GM04504 (cell line): ENCODE measurements around the gene HPS1.

Experiments used
- DNase-seq: peaks from one replicate; pipeline ENCODE4 v3.0.0-alpha.2; 2012; ENCODE audit warnings: low read depth

Gene HPS1

DNA sequence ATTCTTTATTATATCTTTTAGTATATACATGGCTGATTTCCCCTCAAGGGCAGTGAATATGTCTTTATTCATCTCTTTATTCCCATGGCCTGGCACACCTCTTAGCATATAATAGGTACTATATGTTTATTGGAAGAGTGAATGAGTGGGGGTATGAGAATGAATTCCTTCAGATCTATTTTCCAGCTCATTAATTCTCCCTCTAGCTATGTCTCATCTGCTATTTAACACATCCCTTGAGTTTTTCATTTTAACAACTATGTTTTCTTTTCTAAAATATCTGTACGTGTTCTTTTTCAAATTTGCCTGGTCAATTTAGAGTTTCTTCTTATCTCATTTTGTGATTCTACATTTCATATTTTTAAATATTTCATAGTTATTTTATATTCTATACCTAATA lies 14.4 kb downstream of the HPS1 start:
- no peak for DNase-seq

GRCh38 chr10:98431016-98431415 lies 15.7 kb downstream of the HPS1 start:
- DNase-seq: no peak

DNA sequence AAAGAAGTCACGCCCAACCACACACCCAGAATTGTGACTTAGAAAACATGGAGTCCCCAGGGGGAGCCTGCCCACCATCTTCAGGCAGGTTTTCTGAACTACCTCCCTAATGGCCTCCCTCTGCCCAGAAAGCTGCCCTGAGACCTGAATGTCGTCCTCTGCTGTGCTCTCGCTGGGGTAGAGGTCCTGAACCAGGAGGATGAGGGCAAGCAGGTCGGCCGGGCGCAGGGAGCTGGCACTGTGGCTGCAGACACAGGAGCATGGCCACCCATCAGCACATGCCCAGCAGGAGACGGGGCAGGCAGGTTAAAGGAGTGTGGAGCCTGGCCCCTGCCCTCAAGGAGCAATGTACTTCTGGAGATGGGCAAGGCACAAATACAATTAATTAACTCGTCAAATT lies 16.3 kb downstream of the HPS1 start:
- no peak for DNase-seq

DNA sequence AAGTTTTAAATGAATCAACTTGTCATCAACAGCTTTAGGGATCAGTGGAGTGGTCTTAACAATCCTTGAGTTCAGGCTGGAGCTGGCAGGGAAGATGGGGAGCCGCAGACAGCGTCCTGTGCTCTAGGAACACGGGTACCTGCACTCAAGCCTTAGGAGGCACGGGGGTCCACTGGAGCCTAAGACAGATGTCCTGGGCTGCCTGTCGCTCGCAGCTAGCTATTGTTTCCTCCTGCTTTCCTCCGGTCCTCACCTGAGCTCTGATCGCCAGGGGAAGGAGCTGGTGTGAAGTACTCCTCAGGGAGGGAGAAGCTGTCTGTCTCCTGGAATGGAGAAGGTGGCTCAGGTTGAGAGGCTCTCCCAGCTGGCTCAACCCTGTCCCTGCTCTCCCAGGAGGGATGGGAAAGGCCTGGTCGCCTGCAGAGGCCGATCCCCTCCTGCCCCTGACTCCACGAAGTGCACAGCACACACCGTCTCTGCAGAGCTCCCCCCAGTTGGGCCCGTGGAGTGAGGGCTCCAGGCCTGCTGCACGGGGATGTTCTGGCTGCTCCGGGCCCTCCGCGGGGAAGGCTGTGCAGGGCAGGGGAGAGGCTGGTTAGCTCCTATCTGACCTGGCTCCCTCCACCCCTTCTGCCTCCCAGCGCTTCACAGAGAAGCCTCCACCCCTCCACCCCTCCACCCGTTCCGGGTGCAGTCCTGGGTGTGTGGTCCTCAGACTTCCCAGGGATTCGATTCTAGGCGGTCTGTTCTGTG lies 17.2 kb downstream of the HPS1 start:
- DNase-seq: no peak

DNA sequence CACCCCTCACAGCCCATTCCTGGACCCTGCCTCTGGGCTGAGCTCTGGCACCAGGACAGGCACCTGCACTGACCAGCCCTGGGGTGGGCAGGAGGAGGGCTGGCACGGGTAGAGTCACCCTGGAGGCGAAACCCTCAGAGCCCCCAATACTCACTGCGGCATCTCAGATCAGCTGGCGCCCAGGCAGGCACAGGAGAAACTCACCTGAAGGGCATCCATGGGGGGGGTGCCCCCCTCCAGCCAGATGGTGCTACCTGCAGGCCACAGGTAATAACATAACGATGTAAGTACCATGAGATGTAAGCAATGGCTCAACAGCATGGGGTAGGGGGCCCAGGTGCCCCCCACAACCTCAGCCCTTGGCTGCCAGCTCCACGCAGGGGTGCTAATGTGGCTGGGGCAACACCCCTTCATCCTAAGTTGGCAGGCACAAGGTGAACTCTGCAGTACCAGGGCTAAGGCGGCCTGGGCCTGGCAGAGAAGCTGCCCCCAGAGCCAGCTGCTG lies 19.7 kb downstream of the HPS1 start:
- DNase-seq: no peak

DNA sequence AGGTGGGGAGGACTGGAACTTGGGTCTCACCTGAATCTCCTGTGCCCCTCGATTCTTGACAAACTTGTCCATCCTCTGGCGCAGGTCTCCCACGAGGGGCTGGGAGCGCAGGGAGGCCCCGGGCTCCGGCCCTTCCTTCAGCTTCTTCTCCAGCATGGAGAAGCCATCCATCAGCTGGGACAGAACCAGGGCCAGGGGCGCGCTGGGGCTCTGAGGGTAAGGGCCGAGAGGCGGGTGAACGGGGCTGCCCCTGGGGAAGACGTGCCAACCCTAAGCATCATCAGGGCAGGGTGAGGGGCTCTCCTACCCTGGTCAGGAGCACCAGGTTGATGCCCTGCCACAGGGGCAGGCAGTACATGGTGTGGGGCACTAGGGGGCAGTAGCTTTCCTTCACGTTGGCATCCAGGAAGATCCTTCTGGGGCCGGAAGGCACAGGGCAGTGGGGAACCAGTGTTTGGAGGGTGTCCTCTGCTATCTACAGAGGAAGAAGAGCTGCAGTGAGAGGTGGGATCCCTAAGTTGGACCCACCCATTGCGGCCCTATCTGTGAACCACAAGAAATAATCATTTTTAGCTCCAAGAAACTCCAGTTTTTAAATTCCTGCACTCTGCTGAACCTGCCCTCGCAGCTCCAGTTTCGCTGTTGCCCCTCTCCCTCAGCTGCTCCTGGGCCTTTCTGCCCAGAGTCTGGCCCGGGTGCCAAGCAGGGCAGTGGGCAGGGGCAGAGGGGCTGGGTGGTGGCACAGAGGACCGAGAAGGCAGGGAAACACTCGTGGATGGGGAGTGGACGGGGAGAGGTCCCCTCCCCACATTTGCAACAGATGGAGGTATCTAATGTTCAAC lies 21.0 kb downstream of the HPS1 start:
- DNase-seq: no peak

DNA sequence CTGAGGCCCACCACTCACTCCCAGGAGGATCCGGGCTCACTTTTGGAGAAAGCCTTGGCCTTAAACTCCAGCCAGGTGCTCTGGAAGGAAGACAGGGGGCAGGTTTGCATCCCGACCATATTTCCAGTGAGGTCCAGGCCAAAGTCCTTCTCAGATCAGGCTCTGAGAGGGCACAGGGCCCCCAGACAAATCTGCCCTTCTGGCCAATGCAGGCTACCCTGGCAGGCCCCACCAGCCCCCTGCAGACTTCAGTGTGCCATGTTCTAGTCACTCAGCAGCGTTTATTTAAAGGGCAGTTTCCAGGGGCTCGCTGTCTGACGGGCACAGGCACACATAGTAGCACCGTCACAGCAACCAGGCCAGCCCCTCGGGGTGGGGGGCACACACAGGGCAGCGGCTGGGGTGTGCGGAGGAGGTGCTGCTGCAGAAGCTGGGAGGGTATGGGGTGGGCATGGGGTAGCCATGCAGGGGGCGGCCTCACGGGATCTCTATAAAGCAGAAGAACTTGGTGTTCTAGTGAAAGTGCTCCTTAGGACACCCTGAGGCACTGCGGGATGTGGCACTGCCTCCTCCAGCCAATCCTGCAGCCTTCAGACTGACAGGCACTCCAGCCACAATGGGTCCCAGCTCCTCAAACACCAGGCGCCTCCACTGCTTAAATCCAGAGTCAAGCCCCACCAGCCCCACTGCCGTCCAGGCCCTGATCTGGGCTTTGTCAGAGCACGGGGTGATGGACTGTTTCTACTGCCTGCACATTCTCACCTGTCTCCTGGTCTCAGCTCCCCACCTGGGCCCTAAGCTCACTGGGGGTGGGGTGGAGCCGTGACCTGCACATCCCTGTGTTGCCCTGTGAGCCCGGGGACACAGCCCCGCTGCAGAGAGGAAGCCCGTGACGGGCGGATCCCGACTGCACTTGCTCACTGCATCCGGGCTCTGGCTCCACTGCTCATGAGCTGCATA lies 22.2 kb downstream of the HPS1 start:
- no peak for DNase-seq

GRCh38 chr10:98423691-98424120 lies 23.0 kb downstream of the HPS1 start:
- no peak for DNase-seq

GRCh38 chr10:98422182-98422581 lies 24.6 kb downstream of the HPS1 start:
- DNase-seq: no peak

DNA sequence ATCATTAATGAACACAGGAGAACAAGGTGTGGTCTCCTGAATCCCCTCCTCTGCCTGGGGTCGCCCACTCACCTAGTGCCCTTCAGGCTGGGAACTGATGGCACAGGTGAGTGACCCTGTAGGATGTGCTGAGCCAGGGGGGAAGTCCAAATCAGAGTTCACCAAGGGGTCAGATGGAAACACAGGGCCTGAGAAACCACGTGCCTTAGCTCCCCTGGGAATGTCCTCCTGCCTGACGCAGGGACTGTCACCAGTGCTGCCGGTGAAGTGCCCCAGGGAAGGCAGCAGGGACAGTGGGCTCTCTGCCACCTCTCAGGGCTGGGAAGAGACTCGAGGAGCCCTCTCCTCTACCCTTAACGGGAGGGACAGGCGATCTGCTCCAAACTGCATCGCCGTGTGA lies 25.9 kb downstream of the HPS1 start:
- DNase-seq: no peak

- DNase-seq: no peak
Measured at GRCh38 chr10:98419469-98420261, 27.1 kb downstream of the HPS1 start.

DNA sequence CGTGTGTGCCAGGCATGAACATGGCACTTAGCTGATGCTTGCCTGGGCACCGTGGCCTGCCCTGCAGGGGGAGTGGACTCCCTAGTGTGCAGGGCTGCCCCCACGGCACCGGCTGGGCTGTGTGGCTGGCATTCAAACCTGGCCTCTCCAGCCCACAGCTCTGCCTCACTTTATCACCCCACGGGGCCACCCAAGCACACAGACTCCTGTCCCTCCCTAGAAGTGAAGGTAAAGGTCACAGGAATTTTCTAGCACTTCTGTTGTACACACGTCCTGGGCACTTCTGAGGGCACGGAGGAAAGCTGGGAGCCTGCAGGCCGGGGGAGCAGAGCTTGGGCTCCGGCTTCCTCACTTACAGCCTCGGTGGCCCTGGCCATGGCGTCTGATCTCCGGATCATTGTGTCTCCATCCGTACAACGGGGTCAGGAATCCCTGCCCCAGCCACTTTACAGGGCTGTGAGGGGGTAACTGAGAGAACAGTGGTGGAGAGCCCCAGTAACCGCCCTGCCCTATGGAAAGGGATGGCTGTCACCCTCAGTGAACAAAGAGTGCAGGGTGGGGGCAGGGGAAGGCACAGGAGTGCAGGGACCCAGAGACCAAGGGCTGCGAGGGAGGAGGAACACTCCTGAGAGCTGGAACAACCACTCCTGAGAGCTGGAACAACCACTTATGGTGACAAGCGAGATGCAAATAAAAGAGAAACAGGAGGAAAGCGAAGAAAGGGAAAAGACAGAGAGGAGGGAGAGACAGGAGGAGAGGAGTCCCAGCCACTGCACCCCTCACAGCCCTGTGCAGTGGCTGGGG lies 27.9 kb downstream of the HPS1 start:
- DNase-seq: no peak

DNA sequence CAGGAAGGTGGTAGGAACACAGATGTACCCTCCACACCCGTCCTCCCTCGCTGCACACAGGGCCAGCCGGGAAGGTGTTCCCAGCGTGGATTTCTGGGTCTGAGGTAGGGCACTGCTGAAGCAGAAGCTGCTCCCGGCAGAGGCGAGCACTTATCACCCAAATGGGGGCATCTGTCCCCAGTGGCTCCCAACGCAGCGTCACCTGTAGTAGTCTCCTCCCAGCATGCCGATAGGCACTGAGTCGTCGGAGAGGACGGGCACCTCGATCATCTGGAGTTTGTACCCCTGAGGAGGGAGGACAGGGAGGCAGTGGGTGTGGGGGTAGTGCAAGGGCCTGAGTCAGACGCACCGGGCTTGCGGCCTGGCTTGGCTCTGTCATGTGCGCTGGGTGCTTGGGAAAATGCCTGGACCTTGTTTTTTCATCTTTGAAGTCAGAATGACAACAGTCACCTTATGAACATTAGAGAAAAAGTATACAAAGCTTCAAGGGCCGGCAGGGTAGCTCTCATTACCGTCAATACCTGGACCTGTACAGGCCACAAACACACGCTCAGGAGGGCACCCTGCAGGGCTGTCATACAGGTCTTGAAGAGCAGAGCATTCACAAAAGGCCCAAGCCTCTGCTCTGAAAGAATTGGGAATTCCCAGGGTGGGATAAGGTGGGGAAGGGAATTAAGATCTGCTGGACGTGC lies 28.6 kb downstream of the HPS1 start:
- DNase-seq: no peak

DNA sequence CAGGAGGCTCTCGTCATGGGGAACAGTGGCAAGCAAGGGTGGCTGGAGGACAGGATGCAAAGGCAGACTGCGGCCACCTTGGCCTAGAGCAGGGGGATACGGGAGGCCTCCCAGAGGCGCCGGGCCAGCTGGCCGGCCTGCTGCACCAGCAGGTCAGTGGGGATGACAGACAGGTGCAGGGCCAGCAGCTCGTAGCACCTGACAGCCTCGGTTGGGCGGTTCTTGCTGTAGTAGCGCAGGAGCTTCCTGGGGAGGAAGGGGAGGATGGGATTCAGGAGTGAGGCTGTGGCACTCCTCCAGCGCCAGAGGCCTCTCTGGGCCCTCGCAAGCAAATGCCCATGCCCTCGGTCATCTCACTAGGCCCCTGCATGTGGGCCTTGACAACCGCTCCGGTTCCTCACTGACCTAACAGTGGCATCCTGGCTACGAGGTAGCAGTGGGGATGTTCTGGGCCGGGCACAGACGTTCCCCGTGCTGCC lies 29.2 kb downstream of the HPS1 start:
- DNase-seq: no peak

DNA sequence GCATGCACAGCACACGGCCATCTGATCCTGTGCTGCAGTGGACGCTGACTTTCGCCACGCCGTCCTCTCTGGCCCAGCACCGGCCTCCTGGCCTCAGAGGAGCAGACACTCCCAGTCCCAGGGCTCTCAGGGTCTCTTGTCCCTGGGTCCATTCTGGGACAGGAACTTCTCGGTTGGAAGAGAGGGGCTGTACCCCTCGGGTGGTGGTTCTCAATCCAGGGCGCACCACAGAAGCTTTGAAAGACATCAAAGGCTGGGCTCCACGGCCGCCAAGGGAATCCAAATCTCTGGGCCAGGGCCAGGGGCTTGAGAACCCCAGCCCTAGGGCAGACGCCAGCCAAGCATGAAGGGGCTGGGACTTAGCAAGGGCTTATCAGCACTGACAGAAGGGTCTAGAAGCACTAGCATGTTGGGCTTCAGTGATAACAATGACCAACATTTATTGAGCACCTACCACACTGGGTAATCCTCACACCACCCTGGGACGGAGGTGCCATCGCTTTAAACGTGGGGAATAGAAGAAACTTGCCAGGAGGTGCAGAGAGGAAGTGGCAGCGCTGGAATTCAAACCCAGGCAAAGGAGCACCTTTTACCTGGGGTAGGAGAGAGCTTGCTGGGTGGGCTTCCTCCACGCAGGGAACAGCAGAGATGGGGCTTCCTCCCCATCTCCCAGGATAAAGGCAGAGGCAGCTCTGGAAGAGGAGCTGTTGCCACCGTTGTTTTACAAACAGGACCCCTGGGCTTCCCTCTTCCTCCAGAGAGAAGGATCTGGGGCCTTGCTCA lies 29.9 kb downstream of the HPS1 start:
- DNase-seq: no peak

- no peak for DNase-seq
Measured at GRCh38 chr10:98415731-98416119, 31.0 kb downstream of the HPS1 start.

DNA sequence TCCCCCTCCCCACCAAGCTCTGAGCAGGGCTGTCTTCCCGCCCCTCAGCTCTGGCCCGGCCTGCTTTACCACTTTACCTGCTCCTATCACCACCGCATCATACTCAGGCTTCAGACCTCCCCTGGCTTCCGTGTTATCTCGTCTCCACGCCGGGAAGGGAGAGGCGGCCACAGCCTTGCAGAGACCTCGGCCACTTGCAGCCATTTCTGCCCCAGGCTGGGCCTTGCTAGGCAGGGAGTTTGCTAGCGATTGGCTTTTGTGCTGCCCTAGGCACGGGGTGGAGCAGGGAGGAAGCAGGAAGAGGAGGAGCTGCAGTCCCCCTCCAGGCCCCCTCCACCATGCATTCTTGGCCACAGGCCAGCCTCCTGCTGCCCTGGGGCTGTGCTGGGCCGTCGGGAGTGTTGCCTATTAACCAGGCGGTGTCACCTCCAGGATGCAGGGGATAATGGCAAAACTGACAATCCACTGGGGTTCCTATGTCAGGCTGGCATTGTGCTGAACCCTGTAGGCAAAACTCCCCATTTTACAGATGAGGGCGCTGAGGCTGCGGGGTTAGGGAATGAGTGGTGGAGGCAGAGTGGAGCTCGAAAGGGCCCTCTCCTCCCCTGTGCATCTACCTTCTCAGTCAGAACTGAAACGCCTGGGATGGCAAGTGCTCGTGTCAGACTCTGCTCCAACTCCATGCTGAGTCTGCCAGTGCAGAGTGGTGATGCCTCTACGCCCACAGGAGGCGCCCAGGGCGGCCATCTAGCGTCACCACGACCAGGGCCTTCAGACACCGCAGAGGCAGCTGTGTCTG lies 31.6 kb downstream of the HPS1 start, which contains the start of gene PYROXD2:
Gene PYROXD2 (minus strand): TSS at position 251 of the 799 bp plus-strand sequence. CDS start 47 bp downstream, at position 204.
- peak; percentile 88 for DNase-seq

DNA sequence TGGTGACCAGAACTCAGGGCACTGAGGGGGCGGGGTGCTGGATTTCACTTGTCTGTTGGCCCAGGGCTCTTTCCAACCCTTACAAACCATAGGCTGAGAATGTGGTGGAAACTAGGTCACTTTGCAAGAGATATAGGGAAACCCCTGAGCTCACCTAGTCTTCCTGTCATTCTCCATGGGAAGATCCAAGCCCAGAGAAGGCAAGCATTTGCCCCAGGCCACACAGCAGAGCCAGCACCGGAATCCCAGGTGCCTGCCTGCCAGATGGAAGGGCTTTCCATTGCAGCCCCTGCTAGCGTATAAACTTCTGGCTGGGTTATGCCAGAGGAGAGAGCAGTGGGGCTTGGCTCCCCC lies 32.2 kb downstream of the HPS1 start:
- DNase-seq: no peak
